Tongue (tissue), 2 donors: Measurements from ENCODE around the gene SEMA3D. TPM values are rescaled to one million over a fixed set of nuclear protein-coding genes. Genes with fewer than 3 reads are reported as not detected.

Experiments used
- DNase-seq: peaks from one replicate; pipeline ENCODE4 v3.0.0-alpha.2; 2015
- total RNA-seq: library from RNA; depleted of rRNA; stranded (reverse); fragments of >200 nt; gene quantifications from one replicate; pipeline ENCODE4 v1.2.3, GENCODE V29; 2014

SEMA3D gene
- total RNA-seq, 1 donor from 2014 or later: 18.1 TPM

DNA sequence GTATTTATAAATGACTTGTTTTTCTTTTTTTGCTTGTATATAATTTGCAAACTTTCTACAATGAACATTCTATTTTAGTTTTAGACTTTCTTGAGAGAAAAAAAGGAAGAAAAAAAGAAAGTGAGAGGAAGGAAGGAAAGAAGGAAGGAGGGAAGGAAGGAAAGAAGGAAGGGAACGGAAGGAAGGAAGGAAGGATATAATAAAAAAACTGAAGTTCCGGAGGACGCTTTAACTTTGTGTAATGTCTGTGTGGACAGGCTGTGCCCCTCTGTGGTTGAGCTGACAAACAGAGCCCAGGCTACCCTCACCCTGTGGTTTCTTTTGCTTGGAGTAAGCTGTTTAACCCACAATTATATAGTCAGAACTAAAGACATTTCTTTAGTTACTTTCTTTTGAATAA, 108.7 kb downstream of the SEMA3D start:
- no peak for DNase-seq

- DNase-seq: no peak
Observed at GRCh38 chr7:85075864-85076263, 111.0 kb downstream of the SEMA3D start.

GRCh38 chr7:85074992-85075391, 111.9 kb downstream of the SEMA3D start:
- no peak for DNase-seq

DNA sequence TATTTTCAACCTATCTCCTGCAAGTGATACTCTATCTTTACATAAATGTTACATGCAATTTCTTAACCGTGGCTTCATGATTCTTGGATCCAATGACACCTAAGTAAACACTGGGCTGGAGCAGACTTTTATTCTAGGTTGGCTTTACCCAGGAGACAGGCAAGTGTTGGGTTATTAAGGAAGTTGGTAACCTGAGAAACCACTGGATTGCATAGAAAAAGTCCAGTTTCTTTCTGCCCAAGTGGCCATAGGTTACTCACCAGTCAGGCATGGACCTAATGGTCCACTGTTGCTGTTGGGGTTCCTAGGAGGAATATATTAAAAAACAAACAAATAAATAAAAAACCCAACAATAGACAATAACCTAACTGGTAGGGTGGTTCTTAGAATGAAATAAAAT, 112.8 kb downstream of the SEMA3D start:
- no peak for DNase-seq

DNA sequence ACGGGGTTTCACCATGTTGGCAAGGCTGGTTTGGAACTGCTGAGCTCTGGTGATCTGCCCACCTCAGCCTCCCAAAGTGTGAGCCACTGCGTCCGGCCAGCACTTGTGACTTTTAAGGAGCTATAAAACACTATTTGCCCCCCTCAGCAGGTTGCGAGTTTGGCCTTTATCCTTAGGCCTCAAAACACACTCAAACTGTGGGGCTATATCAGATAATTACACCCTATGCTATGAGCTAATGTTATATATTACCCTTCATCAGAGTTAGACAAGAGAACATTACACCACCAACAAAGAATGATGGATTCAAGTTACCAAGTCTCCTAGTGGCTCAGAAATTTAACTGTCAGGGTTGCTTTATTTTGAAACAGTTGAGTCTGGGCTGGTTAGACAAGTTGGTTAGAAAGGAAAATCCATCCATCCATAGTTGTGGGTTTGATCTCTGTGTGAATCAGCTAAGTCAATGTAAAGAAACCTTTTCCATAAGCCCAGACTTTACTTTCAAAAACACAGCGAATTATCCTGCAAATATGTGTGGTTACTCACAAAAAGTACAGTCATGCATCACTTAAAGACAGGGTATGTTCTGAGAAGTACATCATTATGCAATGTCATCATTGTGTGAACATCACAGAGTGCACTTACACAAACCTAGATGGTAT, 115.8 kb downstream of the SEMA3D start:
- DNase-seq: no peak

- peak; percentile 34 for DNase-seq
Observed at GRCh38 chr7:85068799-85069198, 118.1 kb downstream of the SEMA3D start.

- DNase-seq: no peak
Observed at GRCh38 chr7:85067371-85067770, 119.5 kb downstream of the SEMA3D start.

DNA sequence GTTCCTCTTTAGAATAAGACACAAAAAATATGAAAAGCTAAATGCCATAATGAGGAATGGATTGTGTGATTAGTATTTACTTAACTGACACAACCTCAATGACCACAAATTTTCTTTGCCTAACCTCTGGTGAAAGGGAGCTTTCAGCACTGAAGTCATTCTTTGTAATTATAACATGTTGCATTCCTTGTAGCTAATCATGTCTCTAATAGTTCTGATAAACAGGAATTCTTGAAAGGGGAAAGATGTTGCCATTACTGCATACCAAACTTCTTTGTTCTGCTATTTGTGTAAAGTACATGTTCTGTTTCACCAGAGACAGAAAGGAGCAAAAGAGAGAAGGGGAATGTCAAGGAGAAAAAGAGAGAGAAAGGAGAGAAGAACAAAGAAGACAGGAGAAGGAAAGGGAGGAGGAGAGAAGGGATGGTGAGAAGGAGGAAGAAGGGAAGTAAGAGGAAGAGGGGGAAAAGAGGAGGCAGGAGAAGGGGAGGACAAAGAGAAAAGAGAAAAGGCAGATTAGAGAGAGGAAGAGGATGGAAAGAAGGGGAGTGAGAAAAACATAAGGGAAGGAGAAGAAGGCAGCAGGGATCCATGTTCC, 120.9 kb downstream of the SEMA3D start:
- DNase-seq: no peak

DNA sequence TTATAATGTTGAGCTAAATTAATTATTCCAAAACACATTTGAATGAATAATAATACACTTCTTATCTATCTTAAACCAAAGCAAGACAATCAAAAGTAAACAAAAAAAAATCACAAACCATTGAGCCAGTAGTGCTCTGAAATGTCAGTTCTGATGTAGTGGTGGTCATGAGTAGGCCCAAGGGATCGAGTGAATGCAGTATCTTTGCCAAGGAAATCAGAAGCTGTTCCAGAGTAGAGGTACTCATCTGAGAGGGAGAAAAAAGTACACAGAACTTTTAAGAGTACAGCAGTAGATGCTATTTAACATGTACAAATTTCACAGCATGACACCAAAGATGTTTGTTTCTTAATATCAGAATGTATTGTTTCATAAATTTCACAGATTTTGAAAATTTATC, 121.5 kb downstream of the SEMA3D start:
- DNase-seq: peak; percentile 47

DNA sequence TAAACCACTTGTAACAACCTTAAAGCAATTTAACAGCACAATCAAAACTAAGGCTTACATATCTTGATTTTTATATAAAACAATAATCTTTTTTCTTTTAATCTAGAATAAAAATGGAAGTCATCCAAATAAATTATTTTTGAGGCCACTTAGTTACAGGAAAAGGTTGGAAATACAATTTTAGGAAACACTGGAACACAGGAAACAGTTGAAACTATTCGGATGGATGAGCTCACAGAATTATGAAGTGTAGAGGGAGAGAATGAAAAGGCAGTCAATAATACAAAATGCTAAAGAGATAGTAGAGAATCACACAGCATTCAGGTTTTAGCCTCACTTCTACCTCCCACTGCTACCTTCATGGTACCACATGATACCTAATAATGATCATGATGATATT, 124.2 kb downstream of the SEMA3D start:
- DNase-seq: no peak

DNA sequence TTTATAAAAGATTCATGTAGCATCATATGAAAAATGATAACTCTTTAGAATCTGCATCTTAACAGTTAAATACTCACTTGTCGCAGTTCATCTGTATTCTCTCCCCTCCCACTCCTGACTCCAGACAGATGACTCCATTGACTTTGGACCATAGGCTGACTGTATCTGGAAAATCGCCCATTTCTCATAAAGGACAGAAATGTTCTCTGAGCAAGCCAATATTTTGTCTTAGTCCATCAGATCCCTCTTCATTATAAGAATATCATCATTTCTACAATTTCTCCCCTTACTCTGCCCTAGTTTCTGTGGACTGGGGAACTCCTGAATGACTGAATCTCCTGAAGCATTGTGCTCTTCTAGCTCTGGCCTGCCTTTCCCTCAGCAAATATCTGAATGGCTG, 125.4 kb downstream of the SEMA3D start:
- peak; percentile 37 for DNase-seq

DNA sequence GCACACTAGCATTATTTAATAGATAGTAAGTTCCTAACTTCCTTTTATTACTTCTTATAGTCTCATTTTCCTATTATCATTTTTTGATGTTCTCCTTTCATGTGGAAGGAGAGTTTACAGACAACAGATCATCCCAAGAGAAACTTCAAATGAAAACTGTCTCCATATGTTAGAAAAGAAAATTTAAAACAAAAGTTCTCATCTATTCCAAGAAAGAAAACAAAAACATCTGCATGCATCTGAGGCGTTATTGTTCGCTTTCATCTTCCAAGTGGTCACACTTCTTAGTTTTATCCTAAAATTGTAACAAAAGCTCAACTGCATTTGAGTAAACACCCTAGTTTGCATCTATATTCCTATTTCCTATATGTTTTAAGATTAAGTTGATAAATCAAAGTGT, 126.2 kb downstream of the SEMA3D start:
- DNase-seq: peak; percentile 26

DNA sequence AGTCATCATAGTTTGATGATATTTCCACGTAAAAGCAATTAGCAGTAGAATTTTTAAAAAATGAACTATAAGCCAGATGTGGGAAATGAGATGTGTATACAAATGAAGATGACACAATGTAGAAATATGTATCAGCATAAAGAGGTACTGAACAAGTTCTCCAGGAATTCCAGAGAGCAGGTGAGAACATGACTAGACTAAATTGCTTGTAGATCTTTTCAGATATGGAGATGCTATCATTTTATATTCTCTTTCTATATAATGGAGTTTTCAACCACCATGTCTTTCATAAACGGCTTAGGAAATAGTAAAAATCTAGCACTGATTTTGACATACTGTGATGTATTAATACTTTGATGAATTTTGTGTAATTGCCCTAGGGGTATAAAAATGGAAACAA, 130.9 kb downstream of the SEMA3D start:
- DNase-seq: no peak

DNA sequence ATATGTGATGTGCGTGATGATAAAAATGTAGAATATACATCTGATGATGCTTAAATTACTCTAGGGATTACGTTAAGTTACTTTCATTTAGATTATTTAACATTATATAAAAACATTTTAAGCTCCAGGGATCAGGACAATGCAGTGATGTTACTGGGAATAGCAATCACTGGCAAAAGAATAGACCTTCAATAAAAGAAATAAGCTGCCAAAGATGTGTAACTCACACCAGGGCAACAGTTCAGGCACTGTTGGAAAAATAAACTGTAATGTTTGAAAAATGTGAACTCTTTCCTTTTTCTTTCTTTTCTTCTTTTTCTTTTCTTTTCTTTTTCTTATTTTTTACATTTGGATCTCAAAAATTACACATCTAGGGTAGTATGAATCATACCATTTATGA, 131.7 kb downstream of the SEMA3D start:
- DNase-seq: no peak

GRCh38 chr7:85054306-85054705, 132.6 kb downstream of the SEMA3D start:
- no peak for DNase-seq

GRCh38 chr7:85052894-85053293, 134.0 kb downstream of the SEMA3D start:
- no peak for DNase-seq

- DNase-seq: no peak
Observed at GRCh38 chr7:85052056-85052737, 134.7 kb downstream of the SEMA3D start.

GRCh38 chr7:85046534-85046933, 140.3 kb downstream of the SEMA3D start:
- no peak for DNase-seq

DNA sequence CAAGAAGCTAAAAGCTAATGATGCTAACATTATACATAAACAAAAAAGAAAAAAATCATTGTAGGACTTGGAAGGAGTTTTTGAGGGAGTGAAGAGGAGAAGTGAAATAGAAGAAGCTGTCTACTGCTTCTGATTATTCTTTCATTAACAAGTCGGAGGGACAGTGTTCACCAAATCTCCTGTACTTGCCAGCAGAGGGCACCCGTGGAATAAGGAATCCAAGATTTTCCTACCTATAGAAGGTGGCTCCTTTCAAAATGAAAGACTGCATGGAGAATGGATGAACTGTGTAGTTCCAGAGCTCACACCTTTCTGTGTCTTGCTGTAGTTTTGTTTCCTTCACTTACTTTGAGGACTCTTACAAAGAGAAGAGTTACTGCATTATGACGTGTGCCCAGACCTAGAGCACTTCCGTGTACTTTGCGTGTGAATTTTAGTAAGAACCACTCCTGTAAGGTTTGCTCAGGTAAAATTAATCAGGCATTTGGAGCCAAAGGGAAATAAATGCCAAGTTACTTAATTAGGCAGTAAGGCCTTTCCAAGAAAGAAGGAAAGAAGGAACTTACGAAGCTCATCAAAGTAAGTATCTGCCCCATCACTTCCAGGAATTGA, 145.1 kb downstream of the SEMA3D start:
- DNase-seq: peak; percentile 86

- DNase-seq: no peak
Observed at GRCh38 chr7:85039196-85039923, 147.5 kb downstream of the SEMA3D start.

DNA sequence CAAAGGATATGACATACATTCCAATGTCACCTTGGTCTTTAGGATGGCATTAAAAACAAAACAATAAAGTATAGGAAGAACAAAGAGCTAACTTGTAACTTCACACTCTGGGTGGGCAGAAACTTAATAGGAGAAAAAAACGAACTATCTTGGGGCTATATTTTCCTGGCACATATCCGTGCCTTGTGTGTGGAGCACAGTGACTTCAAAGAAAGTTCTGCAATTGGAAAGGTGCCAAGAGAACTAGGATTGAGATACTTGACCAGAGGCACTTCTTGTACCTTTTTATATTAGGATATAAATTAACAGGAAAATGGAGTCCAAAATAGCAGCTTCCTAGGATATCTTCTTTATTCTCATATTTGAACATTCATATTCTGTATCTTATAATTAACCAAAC, 148.4 kb downstream of the SEMA3D start:
- DNase-seq: peak; percentile 32

DNA sequence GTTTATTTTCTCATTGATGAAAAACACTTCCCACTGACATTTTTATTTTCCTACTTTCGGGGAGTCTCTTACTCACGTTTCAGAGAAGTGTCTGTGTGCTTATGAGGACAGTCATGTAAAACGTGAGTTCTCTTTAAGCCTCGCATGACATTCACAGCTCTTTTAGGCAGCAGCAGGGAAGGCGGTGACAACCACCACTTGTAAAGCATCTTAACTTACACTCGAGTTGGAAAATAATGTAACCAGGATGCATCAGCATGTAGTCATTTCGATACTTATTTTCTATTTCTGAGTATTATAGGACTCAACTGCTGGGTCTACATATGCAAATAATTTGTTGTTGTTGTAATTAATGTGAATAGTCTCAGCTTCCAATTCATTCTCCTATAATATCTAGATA, 153.6 kb downstream of the SEMA3D start:
- peak; percentile 35 for DNase-seq

- DNase-seq: no peak
Observed at GRCh38 chr7:85031475-85031874, 155.4 kb downstream of the SEMA3D start.
